Measurements from ENCODE around the gene WDR7. TPM values are rescaled to one million over a fixed set of nuclear protein-coding genes. Genes with fewer than 3 reads are reported as not detected.

WDR7 gene
- total RNA-seq, 1 donor from 2014 or later, result 67.3 TPM

DNA sequence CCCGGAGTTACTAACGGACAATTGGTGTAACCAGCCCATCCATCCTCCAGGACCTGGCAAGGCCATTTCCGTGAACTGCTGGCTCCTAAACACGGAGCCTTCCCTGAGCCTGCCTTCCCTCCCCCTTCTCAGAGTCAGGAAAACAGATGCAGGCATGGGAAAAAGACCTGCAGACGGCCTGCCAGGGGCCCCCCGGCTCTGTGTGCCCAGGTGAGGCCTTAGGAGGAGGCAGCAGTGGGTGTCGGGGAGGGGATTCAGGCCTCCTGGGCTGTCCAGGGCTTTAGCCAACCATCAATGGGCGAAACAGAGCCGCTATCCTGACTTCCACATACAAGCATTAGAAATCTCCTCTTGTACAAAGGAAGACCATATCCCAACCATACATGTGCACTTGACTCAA is 427.5 kb downstream of the WDR7 start:
- Histone ChIP-seq H3K4me3 (ENCODE audit: low read length in 3 of 3) (no peak overlapping the region), H3K9ac (ENCODE audit: low read depth in 1 of 3, low read length in 3 of 3) (no peak overlapping the region), H3K4me1 (ENCODE audit: control insufficient read depth in 3 of 3, insufficient read depth in 3 of 3, low read length in 3 of 3) (no peaks in the 10 kb centered on the region), H3K27me3 (ENCODE audit: control insufficient read depth in 3 of 3, insufficient read depth in 3 of 3, low read length in 3 of 3) (peaks cover 6 to 28% (median 19%) of the 10 kb centered on the region in 3 donors), H3K27ac (ENCODE audit: low read depth, low read length) (no peak overlapping the region), H3K9me3 (ENCODE audit: control insufficient read depth in 3 of 3, low read length in 3 of 3) (no peaks in the 10 kb centered on the region), H3K36me3 (ENCODE audit: control insufficient read depth in 3 of 3, insufficient read depth in 3 of 3, low read length in 3 of 3) (no peaks in the 10 kb centered on the region)

DNA sequence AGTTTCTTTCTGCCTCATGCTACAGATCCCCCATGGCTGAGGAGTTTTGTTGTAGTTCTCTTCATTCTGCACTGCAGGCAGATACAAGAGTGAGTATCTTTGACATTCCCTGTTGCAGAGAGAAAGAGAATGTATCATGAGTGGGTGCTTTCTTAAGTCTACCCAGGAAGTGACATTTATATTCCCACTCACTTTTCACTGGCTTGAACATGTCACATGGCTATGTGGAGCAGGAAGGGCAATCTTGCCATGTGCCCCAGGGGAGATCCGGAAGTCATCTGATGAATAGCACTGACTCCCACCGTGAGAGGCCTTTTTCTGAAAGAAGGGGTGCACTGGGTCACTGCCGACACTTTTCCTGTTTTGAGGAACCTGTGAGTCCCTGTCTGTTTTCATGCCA is 429.3 kb downstream of the WDR7 start:
- Histone ChIP-seq H3K4me3 (ENCODE audit: low read length in 3 of 3) (no peak overlapping the region), H3K9me3 (ENCODE audit: control insufficient read depth in 3 of 3, low read length in 3 of 3) (no peaks in the 10 kb centered on the region), H3K9ac (ENCODE audit: low read depth in 1 of 3, low read length in 3 of 3) (no peak overlapping the region), H3K36me3 (ENCODE audit: control insufficient read depth in 3 of 3, insufficient read depth in 3 of 3, low read length in 3 of 3) (no peaks in the 10 kb centered on the region), H3K4me1 (ENCODE audit: control insufficient read depth in 3 of 3, insufficient read depth in 3 of 3, low read length in 3 of 3) (no peaks in the 10 kb centered on the region), H3K27ac (ENCODE audit: low read depth, low read length) (no peak overlapping the region), H3K27me3 (ENCODE audit: control insufficient read depth in 3 of 3, insufficient read depth in 3 of 3, low read length in 3 of 3) (peaks cover 6 to 23% (median 17%) of the 10 kb centered on the region in 3 donors)

- H3K27me3 ChIP-seq (ENCODE audit: control insufficient read depth in 3 of 3, insufficient read depth in 3 of 3, low read length in 3 of 3), result peaks cover 0 to 15% (median 10%) of the 10 kb centered on the region in 3 donors
- no peaks in the 10 kb centered on the region for H3K4me1 ChIP-seq (ENCODE audit: control insufficient read depth in 3 of 3, insufficient read depth in 3 of 3, low read length in 3 of 3)
- H3K9me3 ChIP-seq (ENCODE audit: control insufficient read depth in 3 of 3, low read length in 3 of 3), result no peaks in the 10 kb centered on the region
- H3K27ac ChIP-seq (ENCODE audit: low read depth, low read length), result no peak overlapping the region
- no peak overlapping the region for H3K9ac ChIP-seq (ENCODE audit: low read depth in 1 of 3, low read length in 3 of 3)
- no peaks in the 10 kb centered on the region for H3K36me3 ChIP-seq (ENCODE audit: control insufficient read depth in 3 of 3, insufficient read depth in 3 of 3, low read length in 3 of 3)
- no peak overlapping the region for H3K4me3 ChIP-seq (ENCODE audit: low read length in 3 of 3)
Measured at GRCh38 chr18:57081899-57082298, 430.7 kb downstream of the WDR7 start.

- Histone ChIP-seq H3K9me3 (ENCODE audit: control insufficient read depth in 3 of 3, low read length in 3 of 3) (no peaks in the 10 kb centered on the region), H3K27ac (ENCODE audit: low read depth, low read length) (no peak overlapping the region), H3K4me3 (ENCODE audit: low read length in 3 of 3) (no peak overlapping the region), H3K36me3 (ENCODE audit: control insufficient read depth in 3 of 3, insufficient read depth in 3 of 3, low read length in 3 of 3) (no peaks in the 10 kb centered on the region), H3K9ac (ENCODE audit: low read depth in 1 of 3, low read length in 3 of 3) (no peak overlapping the region), H3K27me3 (ENCODE audit: control insufficient read depth in 3 of 3, insufficient read depth in 3 of 3, low read length in 3 of 3) (peaks cover 0 to 15% (median 6%) of the 10 kb centered on the region in 3 donors), H3K4me1 (ENCODE audit: control insufficient read depth in 3 of 3, insufficient read depth in 3 of 3, low read length in 3 of 3) (no peaks in the 10 kb centered on the region)
Measured at GRCh38 chr18:57083485-57083884, 432.3 kb downstream of the WDR7 start.

GRCh38 chr18:57084331-57085271 is 433.4 kb downstream of the WDR7 start:
- Histone ChIP-seq H3K27me3 (ENCODE audit: control insufficient read depth in 3 of 3, insufficient read depth in 3 of 3, low read length in 3 of 3) (peaks cover 0 to 17% (median 8%) of the 10 kb centered on the region in 3 donors), H3K4me1 (ENCODE audit: control insufficient read depth in 3 of 3, insufficient read depth in 3 of 3, low read length in 3 of 3) (no peaks in the 10 kb centered on the region), H3K27ac (ENCODE audit: low read depth, low read length) (no peak overlapping the region), H3K4me3 (ENCODE audit: low read length in 3 of 3) (no peak overlapping the region), H3K9ac (ENCODE audit: low read depth in 1 of 3, low read length in 3 of 3) (no peak overlapping the region), H3K36me3 (ENCODE audit: control insufficient read depth in 3 of 3, insufficient read depth in 3 of 3, low read length in 3 of 3) (no peaks in the 10 kb centered on the region), H3K9me3 (ENCODE audit: control insufficient read depth in 3 of 3, low read length in 3 of 3) (no peaks in the 10 kb centered on the region)

- Histone ChIP-seq H3K9ac (ENCODE audit: low read depth in 1 of 3, low read length in 3 of 3) (no peak overlapping the region), H3K27ac (ENCODE audit: low read depth, low read length) (no peak overlapping the region), H3K9me3 (ENCODE audit: control insufficient read depth in 3 of 3, low read length in 3 of 3) (no peaks in the 10 kb centered on the region), H3K4me3 (ENCODE audit: low read length in 3 of 3) (no peak overlapping the region), H3K4me1 (ENCODE audit: control insufficient read depth in 3 of 3, insufficient read depth in 3 of 3, low read length in 3 of 3) (no peaks in the 10 kb centered on the region), H3K27me3 (ENCODE audit: control insufficient read depth in 3 of 3, insufficient read depth in 3 of 3, low read length in 3 of 3) (peaks cover 0 to 17% (median 8%) of the 10 kb centered on the region in 3 donors), H3K36me3 (ENCODE audit: control insufficient read depth in 3 of 3, insufficient read depth in 3 of 3, low read length in 3 of 3) (no peaks in the 10 kb centered on the region)
Measured at GRCh38 chr18:57085371-57085770, 434.2 kb downstream of the WDR7 start.

DNA sequence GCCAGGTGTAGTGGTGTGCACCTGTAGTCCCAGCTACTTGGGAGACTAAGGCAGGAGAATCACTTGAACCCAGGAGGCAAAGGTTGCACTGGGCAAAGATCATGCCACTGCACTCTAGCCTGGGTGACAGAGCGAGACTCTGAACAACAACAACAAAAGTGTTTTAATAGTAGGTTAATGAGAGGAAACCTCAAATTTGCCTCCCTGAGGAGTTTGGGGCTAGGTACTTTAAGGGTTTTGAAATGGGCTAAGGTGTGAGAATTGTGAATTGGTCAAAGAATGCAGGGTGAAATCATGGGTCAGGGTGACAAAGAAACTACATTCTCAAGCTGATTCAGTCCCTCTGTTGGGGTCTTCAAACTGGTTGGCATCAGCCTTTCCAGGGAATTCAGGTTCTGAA is 435.0 kb downstream of the WDR7 start:
- no peak overlapping the region for H3K27ac ChIP-seq (ENCODE audit: low read depth, low read length)
- peaks cover 0 to 11% (median 6%) of the 10 kb centered on the region in 3 donors for H3K27me3 ChIP-seq (ENCODE audit: control insufficient read depth in 3 of 3, insufficient read depth in 3 of 3, low read length in 3 of 3)
- no peaks in the 10 kb centered on the region for H3K4me1 ChIP-seq (ENCODE audit: control insufficient read depth in 3 of 3, insufficient read depth in 3 of 3, low read length in 3 of 3)
- H3K4me3 ChIP-seq (ENCODE audit: low read length in 3 of 3), result no peak overlapping the region
- no peaks in the 10 kb centered on the region for H3K9me3 ChIP-seq (ENCODE audit: control insufficient read depth in 3 of 3, low read length in 3 of 3)
- H3K36me3 ChIP-seq (ENCODE audit: control insufficient read depth in 3 of 3, insufficient read depth in 3 of 3, low read length in 3 of 3), result no peaks in the 10 kb centered on the region
- H3K9ac ChIP-seq (ENCODE audit: low read depth in 1 of 3, low read length in 3 of 3), result no peak overlapping the region

Small RNA genes lying within 50 kb of the gene (small RNA-seq; reads per million reads assigned to genes)
- gene RF00012 (not detected), gene RF00019 (not detected)

Other genes with a start within 250 kb of the WDR7 start
- 23.5 TPM for gene TXNL1, start 12.8 kb upstream of the WDR7 start, total RNA-seq